ENCODE data around the gene HABP2.

DNA sequence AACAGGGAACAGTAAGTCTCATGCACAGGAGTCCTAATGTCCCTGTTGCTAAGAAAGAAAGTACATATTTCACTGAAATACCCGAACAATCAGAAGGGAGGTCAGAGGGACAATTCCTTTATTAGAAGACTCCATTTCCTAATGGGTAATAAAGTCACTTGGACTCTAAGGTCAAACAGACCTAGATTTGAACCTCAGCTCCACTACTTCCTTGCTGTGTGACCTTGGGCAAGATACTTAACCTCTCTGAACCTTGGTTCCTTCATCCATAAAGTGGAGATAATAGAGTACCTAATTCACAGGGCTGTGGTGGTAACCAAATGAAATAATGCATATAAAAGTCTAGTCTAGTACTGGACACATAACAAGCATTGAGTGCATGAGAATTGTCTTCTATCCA lies 29.2 kb upstream of the HABP2 start:
- TF ChIP-seq, protein P1, sequence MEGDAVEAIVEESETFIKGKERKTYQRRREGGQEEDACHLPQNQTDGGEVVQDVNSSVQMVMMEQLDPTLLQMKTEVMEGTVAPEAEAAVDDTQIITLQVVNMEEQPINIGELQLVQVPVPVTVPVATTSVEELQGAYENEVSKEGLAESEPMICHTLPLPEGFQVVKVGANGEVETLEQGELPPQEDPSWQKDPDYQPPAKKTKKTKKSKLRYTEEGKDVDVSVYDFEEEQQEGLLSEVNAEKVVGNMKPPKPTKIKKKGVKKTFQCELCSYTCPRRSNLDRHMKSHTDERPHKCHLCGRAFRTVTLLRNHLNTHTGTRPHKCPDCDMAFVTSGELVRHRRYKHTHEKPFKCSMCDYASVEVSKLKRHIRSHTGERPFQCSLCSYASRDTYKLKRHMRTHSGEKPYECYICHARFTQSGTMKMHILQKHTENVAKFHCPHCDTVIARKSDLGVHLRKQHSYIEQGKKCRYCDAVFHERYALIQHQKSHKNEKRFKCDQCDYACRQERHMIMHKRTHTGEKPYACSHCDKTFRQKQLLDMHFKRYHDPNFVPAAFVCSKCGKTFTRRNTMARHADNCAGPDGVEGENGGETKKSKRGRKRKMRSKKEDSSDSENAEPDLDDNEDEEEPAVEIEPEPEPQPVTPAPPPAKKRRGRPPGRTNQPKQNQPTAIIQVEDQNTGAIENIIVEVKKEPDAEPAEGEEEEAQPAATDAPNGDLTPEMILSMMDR (IDR thresholded peaks at IDR 0.05; ENCODE audit: poor library complexity, severe bottlenecking), result no peak
- TF ChIP-seq EZH2 (IDR thresholded peaks at IDR 0.05; ENCODE audit: borderline replicate concordance, insufficient read depth, low read length, poor library complexity, severe bottlenecking) (no peak), EP300 (conservative IDR thresholded peaks at IDR 0.05; ENCODE audit: poor library complexity, severe bottlenecking) (no peak), POLR2AphosphoS5 (IDR thresholded peaks at IDR 0.05) (no peak), RAD21 (conservative IDR thresholded peaks at IDR 0.05) (no peak), MXI1 (conservative IDR thresholded peaks at IDR 0.05; ENCODE audit: poor library complexity, severe bottlenecking) (no peak)
